ENCODE data around the gene DIAPH3.

DNA sequence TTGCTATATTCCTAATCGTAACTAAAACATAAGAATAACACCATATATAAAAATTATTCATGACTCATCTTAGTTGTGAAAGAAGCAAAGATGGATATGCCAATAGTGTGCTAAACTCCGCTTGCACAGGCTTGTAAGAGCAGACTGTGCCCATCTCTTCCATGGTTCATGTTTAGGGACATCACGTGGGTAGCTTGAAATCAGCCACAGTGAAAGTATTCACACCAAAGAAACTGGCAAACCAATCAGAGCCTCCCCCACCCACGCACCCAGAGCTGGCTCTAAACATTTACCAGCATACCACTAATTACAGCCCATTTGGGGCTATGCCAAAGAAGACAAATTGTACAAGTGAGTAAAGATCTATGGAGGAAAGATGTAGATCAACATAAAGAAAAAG is 147.5 kb downstream of the DIAPH3 start:
- TF ChIP-seq, protein P1, sequence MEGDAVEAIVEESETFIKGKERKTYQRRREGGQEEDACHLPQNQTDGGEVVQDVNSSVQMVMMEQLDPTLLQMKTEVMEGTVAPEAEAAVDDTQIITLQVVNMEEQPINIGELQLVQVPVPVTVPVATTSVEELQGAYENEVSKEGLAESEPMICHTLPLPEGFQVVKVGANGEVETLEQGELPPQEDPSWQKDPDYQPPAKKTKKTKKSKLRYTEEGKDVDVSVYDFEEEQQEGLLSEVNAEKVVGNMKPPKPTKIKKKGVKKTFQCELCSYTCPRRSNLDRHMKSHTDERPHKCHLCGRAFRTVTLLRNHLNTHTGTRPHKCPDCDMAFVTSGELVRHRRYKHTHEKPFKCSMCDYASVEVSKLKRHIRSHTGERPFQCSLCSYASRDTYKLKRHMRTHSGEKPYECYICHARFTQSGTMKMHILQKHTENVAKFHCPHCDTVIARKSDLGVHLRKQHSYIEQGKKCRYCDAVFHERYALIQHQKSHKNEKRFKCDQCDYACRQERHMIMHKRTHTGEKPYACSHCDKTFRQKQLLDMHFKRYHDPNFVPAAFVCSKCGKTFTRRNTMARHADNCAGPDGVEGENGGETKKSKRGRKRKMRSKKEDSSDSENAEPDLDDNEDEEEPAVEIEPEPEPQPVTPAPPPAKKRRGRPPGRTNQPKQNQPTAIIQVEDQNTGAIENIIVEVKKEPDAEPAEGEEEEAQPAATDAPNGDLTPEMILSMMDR (IDR thresholded peaks at IDR 0.05): no peak
- TF ChIP-seq POLR2AphosphoS5 (IDR thresholded peaks at IDR 0.05) (no peak), POLR2A (IDR thresholded peaks at IDR 0.05) (no peak)

Data from breast epithelium (tissue), 3 donors.